ENCODE results near the gene PCCA. TPM values are rescaled to one million over a fixed set of nuclear protein-coding genes. Genes with fewer than 3 reads are reported as not detected.

The PCCA gene
- total and polyA plus RNA-seq, 2 experiments from 2014 or later = 41.9 to 46.6 TPM

DNA sequence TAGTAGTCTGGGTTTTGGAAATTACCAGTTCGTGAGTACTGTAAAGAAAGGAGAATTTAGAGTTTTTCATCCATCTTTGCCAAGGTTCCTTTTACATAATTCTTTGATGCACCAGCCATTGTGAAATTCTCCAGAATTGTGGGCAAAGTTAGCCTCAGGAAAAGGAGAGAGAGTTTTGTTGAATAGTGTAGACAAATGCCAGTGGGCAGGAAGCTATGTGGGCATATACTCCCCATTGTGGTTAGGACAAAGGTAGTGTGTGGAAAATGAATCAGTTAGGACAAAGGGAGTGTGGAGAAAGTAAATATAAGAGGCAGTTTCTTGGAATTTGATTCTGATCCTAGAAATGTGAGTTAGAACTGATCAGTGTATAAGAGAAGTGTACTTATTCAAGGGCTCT lies 67.9 kb downstream of the PCCA start:
- Mint-ChIP-seq H3K4me1 (peaks cover 49% of the 10 kb centered on the region), H3K36me3 (ENCODE audit: low read depth) (peaks cover 3% of the 10 kb centered on the region; the same call in 1 of the 3 replicates), H3K27ac (peak overlapping the region; percentile 4; the same call in 1 of the 2 replicates), H3K4me3 (no peak overlapping the region), H3K9me3 (0 out of 3 replicates have a peak, but pooled peaks cover 3% of the 10 kb centered on the region), H3K27me3 (ENCODE audit: insufficient read depth, low read depth, poor library complexity) (no peaks in the 10 kb centered on the region)
- DNase-seq (ENCODE audit: low spot score) (no peak), ATAC-seq (no peak)
- no peak overlapping the region for H2AFZ ChIP-seq
- H4K20me1 ChIP-seq (replicated peaks; ENCODE audit: insufficient read depth) = no peaks in the 10 kb centered on the region
- H3K9me2 ChIP-seq (ENCODE audit: insufficient read depth) = no peaks in the 10 kb centered on the region
- H3K27ac ChIP-seq (ENCODE audit: low read depth) = peak overlapping the region; percentile 60
- H3K79me2 ChIP-seq (replicated peaks; ENCODE audit: insufficient read depth) = peaks cover 6% of the 10 kb centered on the region; the same call in 1 of the 2 replicates
- no peak overlapping the region for H3K4me2 ChIP-seq
- H3F3A ChIP-seq (replicated peaks; ENCODE audit: low read depth) = no peaks in the 10 kb centered on the region
- H3K27me3 ChIP-seq (ENCODE audit: insufficient read depth) = no peaks in the 10 kb centered on the region
- H3K36me3 ChIP-seq (ENCODE audit: insufficient read depth) = peaks cover 3% of the 10 kb centered on the region; the same call in 1 of the 2 replicates
- TF ChIP-seq ZNF114 (CRISPR knock-in tag; IDR thresholded peaks at IDR 0.05) (no peak), NANOG (IDR thresholded peaks at IDR 0.05; ENCODE audit: borderline replicate concordance) (no peak), CREB1 (CRISPR knock-in tag; IDR thresholded peaks at IDR 0.05; ENCODE audit: low read depth) (no peak), POLR2AphosphoS5 (IDR thresholded peaks at IDR 0.05; ENCODE audit: low read depth) (no peak), ZNF331 (CRISPR knock-in tag; IDR thresholded peaks at IDR 0.05; ENCODE audit: low read depth) (no peak), EZH2phosphoT487 (IDR thresholded peaks at IDR 0.05; ENCODE audit: unreplicated experiment) (no peak), EZH2 (IDR thresholded peaks at IDR 0.05; ENCODE audit: low read depth, unreplicated experiment) (no peak), STAT1 (IDR thresholded peaks at IDR 0.05; ENCODE audit: unreplicated experiment) (no peak), JUNB (IDR thresholded peaks at IDR 0.05; ENCODE audit: unreplicated experiment) (no peak)
- TF ChIP-seq, protein P1, sequence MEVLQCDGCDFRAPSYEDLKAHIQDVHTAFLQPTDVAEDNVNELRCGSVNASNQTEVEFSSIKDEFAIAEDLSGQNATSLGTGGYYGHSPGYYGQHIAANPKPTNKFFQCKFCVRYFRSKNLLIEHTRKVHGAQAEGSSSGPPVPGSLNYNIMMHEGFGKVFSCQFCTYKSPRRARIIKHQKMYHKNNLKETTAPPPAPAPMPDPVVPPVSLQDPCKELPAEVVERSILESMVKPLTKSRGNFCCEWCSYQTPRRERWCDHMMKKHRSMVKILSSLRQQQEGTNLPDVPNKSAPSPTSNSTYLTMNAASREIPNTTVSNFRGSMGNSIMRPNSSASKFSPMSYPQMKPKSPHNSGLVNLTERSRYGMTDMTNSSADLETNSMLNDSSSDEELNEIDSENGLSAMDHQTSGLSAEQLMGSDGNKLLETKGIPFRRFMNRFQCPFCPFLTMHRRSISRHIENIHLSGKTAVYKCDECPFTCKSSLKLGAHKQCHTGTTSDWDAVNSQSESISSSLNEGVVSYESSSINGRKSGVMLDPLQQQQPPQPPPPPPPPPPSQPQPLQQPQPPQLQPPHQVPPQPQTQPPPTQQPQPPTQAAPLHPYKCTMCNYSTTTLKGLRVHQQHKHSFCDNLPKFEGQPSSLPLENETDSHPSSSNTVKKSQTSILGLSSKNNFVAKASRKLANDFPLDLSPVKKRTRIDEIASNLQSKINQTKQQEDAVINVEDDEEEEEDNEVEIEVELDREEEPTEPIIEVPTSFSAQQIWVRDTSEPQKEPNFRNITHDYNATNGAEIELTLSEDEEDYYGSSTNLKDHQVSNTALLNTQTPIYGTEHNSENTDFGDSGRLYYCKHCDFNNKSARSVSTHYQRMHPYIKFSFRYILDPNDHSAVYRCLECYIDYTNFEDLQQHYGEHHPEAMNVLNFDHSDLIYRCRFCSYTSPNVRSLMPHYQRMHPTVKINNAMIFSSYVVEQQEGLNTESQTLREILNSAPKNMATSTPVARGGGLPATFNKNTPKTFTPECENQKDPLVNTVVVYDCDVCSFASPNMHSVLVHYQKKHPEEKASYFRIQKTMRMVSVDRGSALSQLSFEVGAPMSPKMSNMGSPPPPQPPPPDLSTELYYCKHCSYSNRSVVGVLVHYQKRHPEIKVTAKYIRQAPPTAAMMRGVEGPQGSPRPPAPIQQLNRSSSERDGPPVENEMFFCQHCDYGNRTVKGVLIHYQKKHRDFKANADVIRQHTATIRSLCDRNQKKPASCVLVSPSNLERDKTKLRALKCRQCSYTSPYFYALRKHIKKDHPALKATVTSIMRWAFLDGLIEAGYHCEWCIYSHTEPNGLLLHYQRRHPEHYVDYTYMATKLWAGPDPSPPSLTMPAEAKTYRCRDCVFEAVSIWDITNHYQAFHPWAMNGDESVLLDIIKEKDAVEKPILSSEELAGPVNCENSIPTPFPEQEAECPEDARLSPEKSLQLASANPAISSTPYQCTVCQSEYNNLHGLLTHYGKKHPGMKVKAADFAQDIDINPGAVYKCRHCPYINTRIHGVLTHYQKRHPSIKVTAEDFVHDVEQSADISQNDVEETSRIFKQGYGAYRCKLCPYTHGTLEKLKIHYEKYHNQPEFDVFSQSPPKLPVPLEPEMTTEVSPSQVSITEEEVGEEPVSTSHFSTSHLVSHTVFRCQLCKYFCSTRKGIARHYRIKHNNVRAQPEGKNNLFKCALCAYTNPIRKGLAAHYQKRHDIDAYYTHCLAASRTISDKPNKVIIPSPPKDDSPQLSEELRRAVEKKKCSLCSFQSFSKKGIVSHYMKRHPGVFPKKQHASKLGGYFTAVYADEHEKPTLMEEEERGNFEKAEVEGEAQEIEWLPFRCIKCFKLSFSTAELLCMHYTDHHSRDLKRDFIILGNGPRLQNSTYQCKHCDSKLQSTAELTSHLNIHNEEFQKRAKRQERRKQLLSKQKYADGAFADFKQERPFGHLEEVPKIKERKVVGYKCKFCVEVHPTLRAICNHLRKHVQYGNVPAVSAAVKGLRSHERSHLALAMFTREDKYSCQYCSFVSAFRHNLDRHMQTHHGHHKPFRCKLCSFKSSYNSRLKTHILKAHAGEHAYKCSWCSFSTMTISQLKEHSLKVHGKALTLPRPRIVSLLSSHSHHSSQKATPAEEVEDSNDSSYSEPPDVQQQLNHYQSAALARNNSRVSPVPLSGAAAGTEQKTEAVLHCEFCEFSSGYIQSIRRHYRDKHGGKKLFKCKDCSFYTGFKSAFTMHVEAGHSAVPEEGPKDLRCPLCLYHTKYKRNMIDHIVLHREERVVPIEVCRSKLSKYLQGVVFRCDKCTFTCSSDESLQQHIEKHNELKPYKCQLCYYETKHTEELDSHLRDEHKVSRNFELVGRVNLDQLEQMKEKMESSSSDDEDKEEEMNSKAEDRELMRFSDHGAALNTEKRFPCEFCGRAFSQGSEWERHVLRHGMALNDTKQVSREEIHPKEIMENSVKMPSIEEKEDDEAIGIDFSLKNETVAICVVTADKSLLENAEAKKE (CRISPR knock-in tag; IDR thresholded peaks at IDR 0.05) = no peak
- TF ChIP-seq, protein P2, sequence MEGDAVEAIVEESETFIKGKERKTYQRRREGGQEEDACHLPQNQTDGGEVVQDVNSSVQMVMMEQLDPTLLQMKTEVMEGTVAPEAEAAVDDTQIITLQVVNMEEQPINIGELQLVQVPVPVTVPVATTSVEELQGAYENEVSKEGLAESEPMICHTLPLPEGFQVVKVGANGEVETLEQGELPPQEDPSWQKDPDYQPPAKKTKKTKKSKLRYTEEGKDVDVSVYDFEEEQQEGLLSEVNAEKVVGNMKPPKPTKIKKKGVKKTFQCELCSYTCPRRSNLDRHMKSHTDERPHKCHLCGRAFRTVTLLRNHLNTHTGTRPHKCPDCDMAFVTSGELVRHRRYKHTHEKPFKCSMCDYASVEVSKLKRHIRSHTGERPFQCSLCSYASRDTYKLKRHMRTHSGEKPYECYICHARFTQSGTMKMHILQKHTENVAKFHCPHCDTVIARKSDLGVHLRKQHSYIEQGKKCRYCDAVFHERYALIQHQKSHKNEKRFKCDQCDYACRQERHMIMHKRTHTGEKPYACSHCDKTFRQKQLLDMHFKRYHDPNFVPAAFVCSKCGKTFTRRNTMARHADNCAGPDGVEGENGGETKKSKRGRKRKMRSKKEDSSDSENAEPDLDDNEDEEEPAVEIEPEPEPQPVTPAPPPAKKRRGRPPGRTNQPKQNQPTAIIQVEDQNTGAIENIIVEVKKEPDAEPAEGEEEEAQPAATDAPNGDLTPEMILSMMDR (conservative IDR thresholded peaks at IDR 0.05; ENCODE audit: low read depth in 2 of 2) = no peak
- TF ChIP-seq, protein P3, sequence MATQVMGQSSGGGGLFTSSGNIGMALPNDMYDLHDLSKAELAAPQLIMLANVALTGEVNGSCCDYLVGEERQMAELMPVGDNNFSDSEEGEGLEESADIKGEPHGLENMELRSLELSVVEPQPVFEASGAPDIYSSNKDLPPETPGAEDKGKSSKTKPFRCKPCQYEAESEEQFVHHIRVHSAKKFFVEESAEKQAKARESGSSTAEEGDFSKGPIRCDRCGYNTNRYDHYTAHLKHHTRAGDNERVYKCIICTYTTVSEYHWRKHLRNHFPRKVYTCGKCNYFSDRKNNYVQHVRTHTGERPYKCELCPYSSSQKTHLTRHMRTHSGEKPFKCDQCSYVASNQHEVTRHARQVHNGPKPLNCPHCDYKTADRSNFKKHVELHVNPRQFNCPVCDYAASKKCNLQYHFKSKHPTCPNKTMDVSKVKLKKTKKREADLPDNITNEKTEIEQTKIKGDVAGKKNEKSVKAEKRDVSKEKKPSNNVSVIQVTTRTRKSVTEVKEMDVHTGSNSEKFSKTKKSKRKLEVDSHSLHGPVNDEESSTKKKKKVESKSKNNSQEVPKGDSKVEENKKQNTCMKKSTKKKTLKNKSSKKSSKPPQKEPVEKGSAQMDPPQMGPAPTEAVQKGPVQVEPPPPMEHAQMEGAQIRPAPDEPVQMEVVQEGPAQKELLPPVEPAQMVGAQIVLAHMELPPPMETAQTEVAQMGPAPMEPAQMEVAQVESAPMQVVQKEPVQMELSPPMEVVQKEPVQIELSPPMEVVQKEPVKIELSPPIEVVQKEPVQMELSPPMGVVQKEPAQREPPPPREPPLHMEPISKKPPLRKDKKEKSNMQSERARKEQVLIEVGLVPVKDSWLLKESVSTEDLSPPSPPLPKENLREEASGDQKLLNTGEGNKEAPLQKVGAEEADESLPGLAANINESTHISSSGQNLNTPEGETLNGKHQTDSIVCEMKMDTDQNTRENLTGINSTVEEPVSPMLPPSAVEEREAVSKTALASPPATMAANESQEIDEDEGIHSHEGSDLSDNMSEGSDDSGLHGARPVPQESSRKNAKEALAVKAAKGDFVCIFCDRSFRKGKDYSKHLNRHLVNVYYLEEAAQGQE (IDR thresholded peaks at IDR 0.05; ENCODE audit: unreplicated experiment) = no peak
- TF ChIP-seq, protein P4, sequence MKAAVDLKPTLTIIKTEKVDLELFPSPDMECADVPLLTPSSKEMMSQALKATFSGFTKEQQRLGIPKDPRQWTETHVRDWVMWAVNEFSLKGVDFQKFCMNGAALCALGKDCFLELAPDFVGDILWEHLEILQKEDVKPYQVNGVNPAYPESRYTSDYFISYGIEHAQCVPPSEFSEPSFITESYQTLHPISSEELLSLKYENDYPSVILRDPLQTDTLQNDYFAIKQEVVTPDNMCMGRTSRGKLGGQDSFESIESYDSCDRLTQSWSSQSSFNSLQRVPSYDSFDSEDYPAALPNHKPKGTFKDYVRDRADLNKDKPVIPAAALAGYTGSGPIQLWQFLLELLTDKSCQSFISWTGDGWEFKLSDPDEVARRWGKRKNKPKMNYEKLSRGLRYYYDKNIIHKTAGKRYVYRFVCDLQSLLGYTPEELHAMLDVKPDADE (IDR thresholded peaks at IDR 0.05) = no peak
- H3K4me1 ChIP-seq (ENCODE audit: insufficient read depth) = peaks cover 40% of the 10 kb centered on the region
- H3K4me3 ChIP-seq = no peak overlapping the region

Measured in GM23338 (cell line).